ENCODE results near the gene PRCC.

The PRCC gene

DNA sequence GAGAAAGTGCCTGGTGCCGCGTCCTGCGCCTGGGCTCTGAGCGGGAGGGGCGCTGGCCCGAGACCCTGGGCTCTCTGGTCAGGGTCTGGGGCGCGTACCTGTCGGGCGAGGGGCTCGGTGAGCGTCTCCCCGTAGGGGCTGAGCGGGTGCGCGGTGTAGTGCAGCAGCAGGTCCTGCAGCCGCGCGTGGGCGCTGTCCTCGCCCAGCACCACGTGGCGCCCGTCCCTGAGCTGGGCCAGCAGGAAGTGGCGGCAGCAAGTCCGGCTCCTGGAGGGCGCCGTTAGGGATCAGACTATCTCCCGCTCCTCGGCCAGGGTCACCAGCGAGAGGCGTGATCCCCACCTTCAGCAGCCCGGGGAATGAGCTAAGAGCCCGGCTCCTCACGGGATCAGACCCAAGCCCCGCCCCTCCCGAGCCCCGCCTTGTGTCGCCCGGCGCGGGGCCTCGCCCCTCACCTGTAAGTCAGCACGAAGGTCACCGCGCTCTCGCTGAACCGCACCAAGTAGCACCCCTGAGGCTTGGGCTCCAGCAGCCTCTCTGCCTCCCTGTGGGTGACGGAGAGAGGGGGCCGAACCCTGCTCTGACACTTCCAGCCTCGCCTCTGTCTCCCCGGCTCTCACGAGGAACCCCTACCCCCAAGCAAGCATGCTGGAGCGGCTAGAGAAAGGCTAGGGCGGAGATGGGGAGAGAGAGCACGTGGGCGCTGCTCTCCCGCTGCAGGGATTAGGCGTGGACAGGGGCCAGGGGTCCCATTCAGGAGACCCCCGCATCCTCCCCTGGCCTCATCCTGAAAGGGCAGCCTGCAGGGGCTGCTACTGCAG, 46.6 kb downstream of the PRCC start:
- peak in 1 of 2 donors; percentile 52 for DNase-seq (ENCODE audit: low read depth in 2 of 2)

DNA sequence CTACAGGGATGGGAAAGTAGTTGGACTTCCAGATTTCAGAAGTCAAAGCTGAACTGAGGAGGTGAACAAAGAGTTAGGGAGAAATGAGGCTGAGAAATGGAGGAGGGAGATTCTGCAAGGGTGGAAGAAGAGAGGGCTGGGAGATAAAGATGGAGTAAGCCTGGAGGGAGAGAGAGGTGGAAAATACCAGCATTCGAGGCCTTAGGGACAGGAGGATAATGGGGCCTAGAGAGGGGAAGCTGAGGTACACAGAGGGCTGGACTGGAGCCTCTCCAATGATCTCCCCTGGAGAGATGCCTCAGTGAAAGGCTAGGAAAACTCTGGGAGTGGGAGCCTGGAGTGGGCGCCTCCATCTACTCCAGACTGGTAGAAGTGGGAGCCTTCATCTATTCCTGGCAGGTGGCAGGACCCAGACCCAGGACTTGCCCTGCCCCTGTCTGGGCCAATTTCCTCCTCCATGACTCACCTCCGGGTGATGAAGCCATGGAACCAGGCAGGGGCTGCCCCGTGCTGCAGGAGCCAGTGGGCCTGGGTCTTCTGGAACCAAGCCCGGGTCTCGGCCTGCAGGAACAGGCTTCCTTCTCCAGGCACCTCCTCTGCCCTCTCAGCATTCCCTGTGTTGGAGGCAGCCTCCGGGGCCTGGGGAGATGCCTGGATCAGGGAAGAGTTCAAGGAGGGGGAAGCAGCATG, 47.4 kb downstream of the PRCC start:
- DNase-seq (ENCODE audit: low read depth in 2 of 2): no peak

DNA sequence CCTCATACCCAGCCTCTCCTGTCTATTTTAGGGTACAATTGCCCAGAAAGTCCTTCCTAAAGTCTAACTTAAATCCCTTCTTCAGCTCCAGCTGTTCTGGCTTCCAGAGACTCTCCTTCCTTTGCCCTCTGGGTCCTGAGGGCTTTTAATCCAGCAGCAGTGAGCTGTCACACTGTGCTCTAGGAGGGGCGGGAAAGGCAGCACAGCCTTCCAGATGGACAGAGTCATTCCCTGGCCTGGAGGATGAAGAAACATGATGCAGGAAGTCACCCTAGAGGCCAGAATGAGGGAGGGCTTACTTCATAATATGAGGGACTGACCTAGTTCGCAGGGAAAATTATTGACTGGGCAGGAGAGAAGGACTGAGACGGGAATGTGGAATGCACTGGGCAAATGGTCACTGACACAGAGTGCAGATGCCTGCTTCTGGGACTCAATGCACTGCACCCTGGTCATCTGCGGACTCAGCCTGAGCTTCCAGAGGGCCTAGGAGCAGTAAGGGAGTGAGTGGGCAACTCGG, 48.0 kb downstream of the PRCC start:
- DNase-seq (ENCODE audit: low read depth in 2 of 2): no peak

DNA sequence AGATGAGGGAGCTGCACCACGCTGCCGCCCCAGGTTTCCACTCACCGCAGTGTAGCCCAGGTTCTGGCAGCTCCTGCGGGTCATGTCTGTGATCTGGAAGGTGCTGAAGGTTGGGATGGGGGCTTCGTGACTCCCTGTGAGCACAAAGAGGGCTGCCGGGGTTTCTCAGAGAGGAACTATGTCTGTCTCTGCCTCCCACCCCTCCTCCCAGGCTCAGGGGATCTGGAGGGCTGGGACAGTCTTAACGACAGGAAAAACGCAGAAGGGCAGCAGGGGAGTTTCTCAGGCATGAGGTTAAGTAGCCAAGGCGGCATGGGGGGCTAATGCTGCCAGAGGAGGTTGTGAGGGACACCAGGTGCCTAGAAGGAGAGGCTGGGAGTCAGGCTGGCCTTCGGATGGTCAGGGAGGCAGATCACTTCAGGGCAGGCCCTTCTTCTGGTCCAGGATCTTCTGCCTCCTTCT, 48.7 kb downstream of the PRCC start:
- no peak for DNase-seq (ENCODE audit: low read depth in 2 of 2)

DNA sequence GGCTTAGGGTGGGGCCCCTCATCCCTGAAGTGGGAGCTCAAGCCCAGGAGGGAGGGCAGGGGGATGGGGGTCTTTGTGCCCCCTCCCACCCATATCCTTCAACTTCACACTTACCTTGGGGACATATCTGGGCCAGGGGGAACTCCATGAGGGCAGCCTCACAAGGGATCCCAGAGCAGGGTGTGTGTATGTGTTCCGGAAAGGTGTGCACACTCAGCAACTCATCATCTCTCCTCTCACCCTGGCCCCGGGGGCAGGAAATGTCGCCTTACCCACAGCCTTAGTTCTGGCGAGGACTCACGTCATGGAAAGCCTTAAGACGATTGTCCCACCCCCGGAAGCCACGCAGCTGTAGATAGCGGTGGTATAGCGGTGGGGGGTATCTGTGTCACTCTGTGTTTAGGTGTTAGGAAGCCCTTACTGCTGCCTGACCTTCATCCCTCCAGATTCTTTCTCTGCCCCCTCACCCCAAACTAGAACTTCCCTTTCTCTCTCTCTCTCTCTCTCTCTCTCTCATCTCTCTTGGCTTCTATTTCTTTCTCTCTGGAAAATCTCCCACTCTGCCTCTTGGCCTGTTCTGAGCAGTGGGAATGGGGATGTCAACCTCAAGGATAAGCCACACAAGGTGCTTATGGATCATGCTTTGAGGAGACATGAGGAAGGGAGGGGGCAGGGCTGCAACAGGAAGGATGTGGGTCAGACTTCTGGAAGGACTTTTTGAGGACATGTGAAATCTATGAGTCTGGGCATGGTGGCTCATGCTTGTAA, 49.4 kb downstream of the PRCC start, which contains the start of gene SH2D2A:
TSS of gene SH2D2A (minus strand) at position 288 of the 768 bp plus-strand sequence. CDS start at position 148, 140 bp downstream.
- DNase-seq (ENCODE audit: low read depth in 2 of 2): peak; percentile 88 to 92

DNA sequence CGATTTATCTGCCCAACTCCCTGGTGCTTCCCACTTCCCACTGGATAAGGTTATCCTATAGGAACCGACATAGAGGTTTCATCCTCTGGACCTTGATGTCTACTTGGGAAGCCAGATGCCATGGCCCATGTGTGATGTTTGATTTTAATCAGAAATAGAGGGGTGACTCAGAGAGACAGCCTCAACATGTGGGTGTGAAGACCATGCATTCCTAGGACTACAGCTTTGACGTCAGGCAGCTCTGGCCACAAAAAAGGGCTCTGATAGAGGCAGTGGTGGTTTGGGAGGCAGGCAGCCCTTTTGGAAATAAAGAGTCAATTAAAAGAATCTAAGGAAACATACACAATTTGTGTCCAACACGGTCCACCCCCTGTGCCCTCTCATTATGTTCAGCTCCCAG, 54.5 kb downstream of the PRCC start:
- DNase-seq (ENCODE audit: low read depth in 2 of 2): no peak

DNA sequence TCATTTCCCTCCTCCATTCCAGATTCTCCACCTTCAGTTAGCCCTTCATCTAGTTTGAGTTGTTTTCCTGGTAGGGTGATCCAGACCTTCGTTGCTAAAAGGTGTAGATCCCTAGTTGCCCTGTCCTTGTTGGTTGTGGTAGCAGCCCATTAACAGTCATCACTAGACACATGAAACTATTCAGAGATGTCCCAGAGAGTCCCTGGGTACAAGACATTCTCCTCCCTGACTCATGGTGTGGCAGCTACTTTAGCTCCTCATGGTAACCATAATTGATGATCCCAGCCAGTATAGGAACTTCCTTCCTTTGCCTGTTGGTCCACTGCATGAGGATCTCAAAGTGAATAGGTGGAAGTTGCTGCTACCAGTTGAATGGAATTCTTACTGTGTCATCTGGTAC, 55.3 kb downstream of the PRCC start:
- DNase-seq (ENCODE audit: low read depth in 2 of 2): no peak

DNA sequence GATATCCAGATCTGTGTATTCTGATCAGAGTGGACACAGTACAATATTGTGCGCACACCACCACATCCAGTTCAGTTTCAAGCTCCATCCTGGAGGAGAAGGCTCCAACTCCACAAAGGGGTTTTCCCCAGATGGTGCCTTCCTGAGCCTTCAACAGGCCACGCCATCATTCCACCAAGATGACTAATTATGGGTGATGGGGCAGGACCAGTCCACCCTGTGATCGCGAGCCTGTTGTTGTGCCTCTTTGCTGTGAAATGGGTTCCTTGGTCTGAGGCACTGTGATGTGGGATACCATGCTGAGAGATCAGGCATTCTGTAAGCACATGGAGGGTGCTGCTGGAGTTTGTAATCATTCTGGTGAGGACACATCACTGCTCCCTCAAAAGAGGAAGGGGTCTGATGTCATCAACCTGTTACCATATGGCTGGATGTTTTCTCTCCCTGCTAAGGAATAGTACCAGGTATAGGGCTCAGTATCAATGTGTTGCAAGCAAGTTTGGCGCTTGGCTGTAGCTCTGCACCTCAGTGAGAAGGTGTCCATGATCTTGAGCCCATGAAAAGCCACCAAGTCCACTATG, 56.0 kb downstream of the PRCC start:
- no peak for DNase-seq (ENCODE audit: low read depth in 2 of 2)

DNA sequence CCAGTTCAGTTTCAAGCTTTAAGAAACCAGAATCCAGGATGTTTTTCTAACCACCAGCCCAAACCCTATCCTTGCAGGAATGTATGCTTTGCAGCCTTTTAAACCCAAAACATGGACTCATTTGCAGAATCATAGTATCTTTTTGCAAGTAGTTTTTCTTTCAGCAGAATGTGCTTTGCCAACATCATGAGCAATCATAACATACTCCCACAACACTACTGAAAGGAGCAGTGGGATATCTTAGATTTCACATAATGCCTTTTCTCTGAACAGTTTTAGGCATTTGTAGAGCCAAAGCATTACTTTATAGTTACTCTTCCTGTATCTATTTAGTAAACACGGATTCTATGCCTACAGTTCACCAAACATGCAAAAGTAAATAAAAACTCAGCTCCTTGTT, 59.3 kb downstream of the PRCC start:
- DNase-seq (ENCODE audit: low read depth in 2 of 2): no peak

DNA sequence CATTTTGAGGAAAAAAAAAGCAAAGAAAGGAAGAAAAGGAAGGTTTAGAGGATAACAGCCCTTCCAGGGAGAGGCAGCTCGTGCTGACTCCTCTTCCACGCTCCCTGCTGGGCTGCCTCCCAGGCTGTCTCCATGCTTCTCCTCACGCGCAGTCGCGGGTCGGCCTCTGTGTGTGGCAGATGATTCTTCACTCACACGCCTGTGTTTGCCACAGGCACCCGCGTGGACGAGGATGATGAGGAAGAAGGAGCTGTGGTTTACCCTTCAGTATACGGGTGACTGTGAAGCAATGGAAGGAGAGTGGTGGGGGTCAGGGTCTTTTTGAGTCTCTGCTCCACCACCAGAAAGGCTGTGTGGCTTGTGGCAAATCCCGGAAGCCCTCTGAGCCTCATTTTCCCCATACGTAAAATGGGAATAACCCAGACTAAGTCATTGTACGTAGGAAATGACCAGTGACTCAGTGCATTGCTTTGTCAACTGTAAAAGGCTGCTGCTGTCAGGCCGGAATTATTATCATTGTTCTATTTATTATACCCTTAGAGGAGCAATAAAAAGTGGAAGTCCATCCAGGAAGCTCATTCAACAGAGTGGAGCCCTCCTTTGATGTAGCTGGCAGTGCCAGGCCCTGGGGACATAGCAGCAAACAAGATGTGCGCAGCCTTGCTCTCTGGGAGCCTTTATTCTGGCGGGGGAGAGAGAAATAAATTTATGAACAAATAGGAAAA, 61.2 kb downstream of the PRCC start:
- DNase-seq (ENCODE audit: low read depth in 2 of 2): no peak

DNA sequence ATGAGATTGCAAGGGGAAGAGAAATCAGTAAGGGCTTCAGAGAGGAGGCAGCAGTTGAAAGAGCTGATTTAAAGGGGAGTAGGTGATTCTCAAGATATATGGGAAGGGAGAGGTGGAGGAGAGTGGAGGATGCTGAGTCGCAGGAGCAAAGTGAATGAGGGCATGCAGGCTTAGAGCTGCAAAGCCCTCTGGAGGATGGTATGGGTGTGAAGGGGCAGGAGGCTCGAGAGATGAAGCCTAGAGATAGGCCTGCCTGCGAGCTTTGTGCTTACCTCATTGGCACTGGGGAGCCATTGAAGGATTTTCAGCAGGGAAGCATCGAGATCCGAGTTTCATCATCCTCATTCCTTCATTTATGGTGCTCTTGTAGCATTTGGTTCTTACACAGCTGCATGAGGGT, 65.1 kb downstream of the PRCC start:
- no peak for DNase-seq (ENCODE audit: low read depth in 2 of 2)

DNA sequence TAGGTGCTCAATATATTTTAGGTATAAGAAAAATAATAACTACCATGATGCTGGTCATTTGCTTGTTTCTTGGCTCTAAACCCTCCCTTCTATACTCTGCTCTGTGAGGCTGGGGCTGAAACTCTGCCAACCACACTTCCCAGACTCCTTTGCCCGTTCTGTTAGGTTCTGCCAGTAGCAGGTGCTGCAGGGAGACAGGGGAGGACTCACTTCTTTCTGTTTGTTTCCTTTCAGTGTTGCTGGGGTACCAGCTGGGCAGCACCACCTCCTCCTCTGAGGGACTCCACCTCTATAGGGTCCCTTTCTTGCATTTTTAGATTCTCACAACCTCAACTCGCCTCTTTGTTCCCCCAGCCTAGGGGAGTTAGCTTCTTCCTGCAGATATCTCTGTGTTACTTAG, 66.3 kb downstream of the PRCC start:
- no peak for DNase-seq (ENCODE audit: low read depth in 2 of 2)

DNA sequence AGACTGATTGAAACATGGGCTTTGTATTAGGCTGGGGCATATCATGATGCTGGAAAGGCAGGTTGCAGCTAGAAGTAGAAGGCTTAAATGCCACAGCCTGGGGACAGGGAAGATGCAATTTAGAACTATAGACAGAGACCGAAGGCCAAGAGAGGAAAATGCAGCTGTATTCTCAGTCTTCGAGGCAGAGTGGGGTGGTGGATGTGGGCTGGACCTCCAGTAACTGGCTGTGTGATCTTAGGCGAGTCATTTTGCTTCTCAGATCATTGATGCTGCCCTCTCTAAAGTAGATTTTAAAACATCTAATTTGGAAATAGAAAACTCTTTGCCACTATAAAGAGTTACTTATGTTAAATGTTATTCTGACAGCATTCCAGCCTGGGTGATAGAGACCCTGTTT, 67.0 kb downstream of the PRCC start:
- no peak for DNase-seq (ENCODE audit: low read depth in 2 of 2)

DNA sequence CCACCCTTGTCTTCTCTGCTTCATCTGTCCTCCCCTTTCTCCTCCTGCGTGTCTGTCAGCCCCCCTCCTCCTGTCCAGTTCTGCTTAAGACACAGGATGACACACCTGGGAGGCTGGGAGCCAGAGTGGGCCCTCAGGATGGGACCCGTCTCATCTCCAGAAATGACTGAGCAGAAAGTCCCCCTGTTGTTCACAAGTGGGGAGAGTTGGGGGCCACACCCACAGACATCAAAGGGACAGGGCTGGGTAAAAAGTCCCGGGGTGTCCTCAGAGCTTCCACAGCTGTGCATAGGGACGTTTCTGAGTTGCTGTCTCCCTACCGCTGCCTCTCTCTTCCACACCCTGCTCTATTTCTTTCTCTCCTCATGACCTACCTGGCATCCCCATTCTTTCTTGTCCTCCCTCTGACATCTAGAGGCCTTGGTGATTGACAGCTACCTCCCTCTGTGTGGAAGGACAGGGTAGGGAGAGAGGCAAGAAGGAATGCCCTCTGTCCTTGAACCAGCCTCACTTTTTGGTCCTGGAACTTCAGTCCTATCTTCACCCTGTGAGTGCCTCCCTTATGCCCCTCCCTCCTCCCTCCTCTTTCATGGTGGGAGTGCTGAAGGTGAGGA, 68.8 kb downstream of the PRCC start:
- DNase-seq (ENCODE audit: low read depth in 2 of 2): no peak

DNA sequence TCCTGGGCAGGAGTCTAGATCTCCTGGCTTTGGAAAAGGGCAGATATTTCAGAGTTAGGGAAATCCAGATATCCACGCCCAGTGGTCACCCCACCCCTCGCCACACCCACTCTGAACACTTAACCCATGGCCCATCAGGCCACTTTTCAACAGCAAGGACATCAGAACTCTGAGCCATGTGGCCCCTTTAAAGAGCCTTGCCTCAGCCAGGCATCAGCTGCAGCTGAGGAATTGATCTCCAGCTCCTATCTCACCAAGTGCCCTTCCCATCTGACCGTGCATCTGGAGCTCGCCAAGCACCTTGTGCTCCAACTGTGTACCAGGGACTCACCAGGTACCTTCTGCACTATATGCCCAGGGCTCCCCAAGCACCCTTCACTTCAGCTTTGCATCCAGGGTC, 69.6 kb downstream of the PRCC start:
- no peak for DNase-seq (ENCODE audit: low read depth in 2 of 2)

DNA sequence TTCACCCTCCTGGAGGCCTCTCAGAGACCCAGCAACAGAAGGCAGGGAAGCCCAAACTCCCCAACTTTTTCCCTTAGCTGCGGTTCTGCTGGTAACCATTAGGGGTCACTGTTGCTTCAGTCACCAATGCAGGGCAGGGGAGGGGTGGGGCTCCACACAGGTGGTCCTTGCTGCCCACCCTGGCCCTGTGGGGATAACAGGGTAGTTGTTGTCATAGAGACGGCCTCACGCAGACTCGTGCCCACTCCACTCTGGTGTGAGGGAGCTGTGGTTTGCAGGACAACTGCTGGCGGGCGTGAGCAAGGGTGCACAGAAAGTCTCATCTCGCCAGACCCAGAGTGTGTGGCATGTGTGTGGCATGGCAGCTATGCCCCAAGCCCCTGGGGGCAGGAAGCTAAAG, 71.6 kb downstream of the PRCC start:
- DNase-seq (ENCODE audit: low read depth in 2 of 2): no peak

DNA sequence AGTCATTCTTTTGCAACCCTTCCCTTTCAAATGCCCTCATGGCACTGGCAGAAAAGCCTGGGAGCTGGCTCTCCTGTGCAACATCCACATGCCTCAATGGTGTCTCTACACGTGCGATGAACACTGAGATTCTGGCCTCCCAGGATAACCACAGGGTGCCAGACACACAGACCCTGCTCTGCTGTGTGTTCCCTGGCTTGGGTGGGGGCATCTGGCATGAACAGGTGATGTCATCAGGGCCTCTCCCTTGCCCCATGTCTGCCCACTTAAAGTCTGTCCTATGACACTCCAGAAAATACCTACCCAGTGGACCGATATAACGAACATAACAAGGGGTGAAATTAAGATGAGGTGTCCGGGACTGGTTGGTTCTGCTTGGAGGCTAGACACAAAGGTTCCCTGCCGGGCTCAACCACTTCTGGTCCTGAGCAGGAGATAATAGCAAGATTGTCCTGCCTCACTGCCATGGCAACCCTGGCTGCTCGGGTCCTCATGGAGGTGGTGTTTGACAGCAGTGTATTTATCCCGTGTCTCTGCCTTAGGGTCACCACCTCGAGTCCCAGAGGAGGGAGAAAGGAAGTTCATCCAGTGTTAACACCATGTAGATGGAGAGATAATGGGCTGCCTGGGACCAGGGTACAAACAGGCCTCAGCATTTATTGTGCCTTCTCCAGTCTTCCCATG, 72.2 kb downstream of the PRCC start:
- no peak for DNase-seq (ENCODE audit: low read depth in 2 of 2)

DNA sequence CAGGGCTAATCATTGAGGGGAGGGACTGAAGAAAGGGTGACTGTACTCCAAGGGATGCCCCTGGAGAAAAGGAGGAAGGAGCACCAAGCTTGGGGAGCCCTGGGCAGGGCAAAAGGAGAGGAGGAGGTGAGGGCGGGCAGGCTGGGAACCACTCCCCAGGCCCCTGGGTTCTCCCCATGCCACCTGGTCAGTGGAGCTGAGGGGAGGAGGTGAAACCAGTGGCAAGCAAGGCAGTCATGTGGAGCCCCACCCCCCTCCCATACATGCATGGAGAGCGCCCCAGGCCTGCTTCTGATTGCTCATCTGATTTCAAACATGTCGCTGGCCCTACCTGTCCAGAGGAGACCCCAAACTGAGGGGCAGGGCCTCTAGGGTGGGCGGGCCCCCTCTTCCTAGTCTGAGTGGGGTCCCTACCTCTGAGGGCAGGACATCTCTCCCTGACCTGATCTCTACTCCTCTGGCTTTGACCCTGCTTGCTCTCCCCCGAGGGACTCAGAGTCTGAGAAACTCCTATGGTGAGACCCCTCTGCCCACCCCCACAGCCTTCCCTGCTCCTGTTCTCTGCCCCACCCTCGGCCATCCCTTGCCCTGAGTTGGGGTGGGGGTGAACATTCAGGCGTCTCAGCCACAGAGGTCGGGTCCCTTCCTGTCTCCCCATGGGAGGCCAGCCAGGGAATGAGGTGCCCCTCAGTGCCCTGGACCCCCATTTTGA, 73.0 kb downstream of the PRCC start:
- no peak for DNase-seq (ENCODE audit: low read depth in 2 of 2)

DNA sequence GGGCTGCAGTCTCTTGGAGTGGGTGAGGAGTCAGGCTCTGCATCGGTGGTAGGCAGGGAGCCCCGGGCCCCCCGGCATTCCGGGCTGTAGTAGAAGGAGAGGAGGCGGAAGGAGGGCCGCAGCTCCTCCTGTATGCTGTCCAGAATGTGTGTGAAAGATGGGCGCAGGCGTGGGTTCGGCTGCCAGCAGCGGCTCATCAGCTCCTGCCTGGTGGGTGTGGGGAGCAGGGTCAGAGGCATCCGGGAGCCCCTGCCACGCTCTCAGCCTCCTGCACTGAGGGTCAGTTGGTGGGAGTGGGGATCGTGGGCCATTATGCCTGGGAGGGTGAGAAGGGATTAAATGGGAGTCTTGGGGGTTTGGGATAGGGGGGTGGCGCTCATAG, 73.6 kb downstream of the PRCC start:
- no peak for DNase-seq (ENCODE audit: low read depth in 2 of 2)
